Esophagus (tissue), 2 donors: ENCODE measurements around the gene NEUROD4. TPM values are rescaled to one million over a fixed set of nuclear protein-coding genes. Genes with fewer than 3 reads are reported as not detected.
"Not testable (repeated sequence)": the region's sequence is repeated elsewhere in the genome, so short reads cannot be mapped to it uniquely, and the experiment has no call there.

Experiments
- H3K27ac ChIP-seq, 2 donors: one replicate each; pipeline ENCODE4 v1.5.1; 2013; ENCODE audit warnings: low read depth in 2 of 2, mild to moderate bottlenecking in 2 of 2, inconsistent platforms in 1 of 2, low read length in 1 of 2, moderate library complexity in 1 of 2
- H3K27me3 ChIP-seq, 2 donors: one replicate each; pipeline ENCODE4 v1.6.1; 2013; ENCODE audit warnings: low read length in 2 of 2, control low read depth in 1 of 2, mild to moderate bottlenecking in 1 of 2; ENCODE audit not compliant: insufficient read depth in 2 of 2, control insufficient read depth in 1 of 2
- H3K36me3 ChIP-seq, 2 donors: one replicate each; pipeline ENCODE4 v1.6.1; 2013; ENCODE audit warnings: low read length in 1 of 2; ENCODE audit not compliant: control insufficient read depth in 2 of 2, insufficient read depth in 2 of 2
- H3K4me1 ChIP-seq, 2 donors: one replicate each; pipeline ENCODE4 v1.6.1; 2013; ENCODE audit warnings: low read length in 1 of 2; ENCODE audit not compliant: control insufficient read depth in 2 of 2, insufficient read depth in 2 of 2
- H3K4me3 ChIP-seq, 2 donors: one replicate each; pipeline ENCODE4 v1.5.1; 2013; ENCODE audit warnings: low read length in 2 of 2, mild to moderate bottlenecking in 2 of 2, low read depth in 1 of 2, moderate library complexity in 1 of 2
- H3K9me3 ChIP-seq, 2 donors: one replicate each; pipeline ENCODE4 v1.6.1; 2013; ENCODE audit warnings: mild to moderate bottlenecking in 2 of 2, low read depth in 1 of 2, low read length in 1 of 2, moderate library complexity in 1 of 2; ENCODE audit not compliant: control insufficient read depth in 2 of 2, insufficient read depth in 1 of 2
- WGBS, 2 donors: extraction: QIAGEN DNeasy Blood & Tissue Kit; methylation state at CpG; one replicate each; pipeline ENCODE4 v1.1.7; 2013; 5-methylcytosine and 5-hydroxymethylcytosine counted together
- polyA plus RNA-seq, 2 donors: library from polyadenylated mRNA; stranded (reverse); fragments of 200-250 nt; gene quantifications; one replicate each; pipeline ENCODE4 v1.2.3, GENCODE V29; 2013
- donor health status: healthy with polysubstance abuse.
- donor health status: Bipolar disorder and iron deficiency.

Gene NEUROD4
- polyA plus RNA-seq, 2 donors: not detected

GRCh38 chr12:54983536-54984101 is 36.2 kb upstream of the NEUROD4 start:
- WGBS, 2 donors: 69 to 76% methylated on average over 2 of the region's 2 CpGs
- H3K27ac ChIP-seq: no peak overlapping the region
- H3K9me3 ChIP-seq: no peaks in the 10 kb centered on the region
- no peak overlapping the region for H3K4me3 ChIP-seq
- no peaks in the 10 kb centered on the region for H3K4me1 ChIP-seq
- no peaks in the 10 kb centered on the region for H3K36me3 ChIP-seq
- no peaks in the 10 kb centered on the region for H3K27me3 ChIP-seq

GRCh38 chr12:54984658-54985376 is 35.0 kb upstream of the NEUROD4 start, which contains the start of gene TESPA1:
TSS of gene TESPA1 (minus strand) at chr12:54984762. CDS start at chr12:54974562, 10,200 bp downstream.
- Histone ChIP-seq H3K4me3 (no peak within 1 kb of the TSS), H3K4me1 (no peaks in the 10 kb centered on the region), H3K27ac (no peak within 1 kb of the TSS), H3K36me3 (no peaks in the 10 kb centered on the region), H3K27me3 (no peaks in the 10 kb centered on the region), H3K9me3 (no peaks in the 10 kb centered on the region)
- WGBS, 2 donors: 47 to 53% methylated on average over 12 of the region's 12 CpGs

- not testable (repeated sequence) for H3K4me1 ChIP-seq, H3K36me3 ChIP-seq, H3K27me3 ChIP-seq, H3K9me3 ChIP-seq, H3K4me3 ChIP-seq, H3K27ac ChIP-seq
- 87 to 89% methylated on average over 3 of the region's 3 CpGs for WGBS, 2 donors
Observed at GRCh38 chr12:54986773-54987172, 33.0 kb upstream of the NEUROD4 start.

- 83 to 86% methylated on average over 4 of the region's 4 CpGs for WGBS, 2 donors
- Histone ChIP-seq H3K27ac (no peak overlapping the region), H3K4me1 (no peaks in the 10 kb centered on the region), H3K27me3 (no peaks in the 10 kb centered on the region), H3K9me3 (no peaks in the 10 kb centered on the region), H3K4me3 (no peak overlapping the region), H3K36me3 (no peaks in the 10 kb centered on the region)
Observed at GRCh38 chr12:54987611-54988231, 32.1 kb upstream of the NEUROD4 start.

DNA sequence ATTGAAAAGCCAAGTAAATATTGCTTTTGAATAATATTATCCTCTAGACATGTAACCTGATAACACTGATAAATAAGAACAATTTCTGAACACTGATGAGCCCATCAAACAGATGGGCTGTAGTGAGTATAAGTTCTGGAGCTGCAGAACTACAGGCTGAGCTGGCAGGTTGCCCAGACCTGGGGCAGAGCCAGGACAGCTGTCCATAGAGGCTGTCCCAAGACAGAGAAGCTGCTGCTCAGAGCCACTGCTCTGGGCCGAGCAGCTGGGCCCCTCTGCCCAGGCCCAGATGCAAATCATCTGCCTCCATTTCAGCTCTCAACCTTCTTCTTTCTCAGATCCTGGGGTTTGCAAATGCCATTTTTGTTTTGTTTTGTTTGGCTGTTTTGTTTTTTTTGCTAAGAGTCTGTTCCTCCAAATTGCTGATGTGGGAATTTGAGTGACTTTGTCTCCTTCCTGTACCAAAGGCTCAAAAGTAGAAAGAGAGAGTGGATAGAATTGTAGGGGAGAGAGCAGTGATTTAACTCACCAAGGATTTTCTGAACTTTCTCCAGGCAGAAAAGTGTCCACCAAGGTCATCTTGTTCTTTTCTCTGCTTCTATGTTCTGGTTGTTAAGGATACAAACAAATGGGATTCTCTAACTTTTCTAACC is 31.2 kb upstream of the NEUROD4 start:
- Histone ChIP-seq H3K4me1 (no peaks in the 10 kb centered on the region), H3K36me3 (no peaks in the 10 kb centered on the region), H3K27me3 (no peaks in the 10 kb centered on the region), H3K4me3 (no peak overlapping the region), H3K27ac (no peak overlapping the region), H3K9me3 (no peaks in the 10 kb centered on the region)
- WGBS, 2 donors: 38 to 41% methylated on average over 1 of the region's 1 CpG

GRCh38 chr12:54989829-54990228 is 29.9 kb upstream of the NEUROD4 start:
- Histone ChIP-seq H3K36me3 (no peaks in the 10 kb centered on the region), H3K4me3 (no peak overlapping the region), H3K9me3 (no peaks in the 10 kb centered on the region), H3K27me3 (no peaks in the 10 kb centered on the region), H3K4me1 (no peaks in the 10 kb centered on the region), H3K27ac (no peak overlapping the region)
- 74 to 81% methylated on average over 1 of the region's 1 CpG for WGBS, 2 donors

GRCh38 chr12:54991161-54991990 is 28.4 kb upstream of the NEUROD4 start:
- no peaks in the 10 kb centered on the region for H3K36me3 ChIP-seq
- WGBS, 2 donors: 80% methylated on average over 9 of the region's 9 CpGs
- H3K4me3 ChIP-seq: no peak overlapping the region
- no peaks in the 10 kb centered on the region for H3K27me3 ChIP-seq
- no peaks in the 10 kb centered on the region for H3K4me1 ChIP-seq
- no peaks in the 10 kb centered on the region for H3K9me3 ChIP-seq
- no peak overlapping the region for H3K27ac ChIP-seq

GRCh38 chr12:54991991-54992375 is 27.8 kb upstream of the NEUROD4 start:
- no peaks in the 10 kb centered on the region for H3K9me3 ChIP-seq
- H3K27me3 ChIP-seq: no peaks in the 10 kb centered on the region
- no peak overlapping the region for H3K4me3 ChIP-seq
- H3K36me3 ChIP-seq: no peaks in the 10 kb centered on the region
- H3K27ac ChIP-seq: no peak overlapping the region
- H3K4me1 ChIP-seq: no peaks in the 10 kb centered on the region
- WGBS, 2 donors: 82 to 83% methylated on average over 5 of the region's 5 CpGs

GRCh38 chr12:54993181-54993835 is 26.5 kb upstream of the NEUROD4 start:
- Histone ChIP-seq H3K9me3 (no peaks in the 10 kb centered on the region), H3K27ac (no peak overlapping the region), H3K27me3 (no peaks in the 10 kb centered on the region), H3K36me3 (no peaks in the 10 kb centered on the region), H3K4me1 (no peaks in the 10 kb centered on the region), H3K4me3 (no peak overlapping the region)
- WGBS, 2 donors: 23% methylated on average over 12 of the region's 12 CpGs
